Epithelial cell of esophagus (primary cell): ENCODE data around the gene IFITM5.

ENCODE experiments used
- DNase-seq: peaks from one replicate; pipeline ENCODE4 v3.0.0; 2010; ENCODE audit warnings: low read depth
- H3K4me3 ChIP-seq: 2 replicates; pipeline ENCODE4 v1.5.1; 2011; ENCODE audit warnings: mild to moderate bottlenecking, low read length, control low read depth
- CTCF ChIP-seq: IDR thresholded peaks from 2 replicates; pipeline ENCODE4 v1.5.1; 2011; ENCODE audit warnings: low read depth, mild to moderate bottlenecking, low read length, control low read depth, inconsistent platforms; ENCODE audit not compliant: insufficient read depth; ENCODE audit errors: missing control alignments

The IFITM5 gene

GRCh38 chr11:257766-258493, 41.4 kb downstream of the IFITM5 start:
- TF ChIP-seq CTCF = peak; percentile 8
- DNase-seq = no peak
- H3K4me3 ChIP-seq = no peak overlapping the region

GRCh38 chr11:256952-257737, 42.2 kb downstream of the IFITM5 start:
- H3K4me3 ChIP-seq = no peak overlapping the region
- no peak for TF ChIP-seq CTCF
- DNase-seq = no peak

- no peak overlapping the region for H3K4me3 ChIP-seq
- no peak for TF ChIP-seq CTCF
- no peak for DNase-seq
These were observed 43.5 kb downstream of the IFITM5 start for GRCh38 chr11:255816-256215.

GRCh38 chr11:255176-255575, 44.1 kb downstream of the IFITM5 start:
- TF ChIP-seq CTCF = no peak
- no peak for DNase-seq

GRCh38 chr11:253886-254270, 45.4 kb downstream of the IFITM5 start:
- no peak for TF ChIP-seq CTCF
- H3K4me3 ChIP-seq = no peak overlapping the region
- no peak for DNase-seq

More at GRCh38 chr11:255176-255575, 44.1 kb downstream of the IFITM5 start:
- no peak overlapping the region for H3K4me3 ChIP-seq

GRCh38 chr11:253160-253885, 46.0 kb downstream of the IFITM5 start:
- TF ChIP-seq CTCF = no peak
- H3K4me3 ChIP-seq = no peak overlapping the region
- no peak for DNase-seq
